Fibroblast of skin of right biceps (primary cell): ENCODE measurements around the gene TSPAN11.
"Not testable (repeated sequence)": the region's sequence is repeated elsewhere in the genome, so short reads cannot be mapped to it uniquely, and the experiment has no call there.

Source experiments
- DNase-seq: peaks from one replicate; pipeline ENCODE4 v3.0.0-alpha.2; 2013

The TSPAN11 gene

GRCh38 chr12:31005256-31005943 lies 78.9 kb downstream of the TSPAN11 start:
- no peak for DNase-seq

- peak; percentile 55 for DNase-seq
These were observed 79.4 kb downstream of the TSPAN11 start for GRCh38 chr12:31005944-31006361.

- DNase-seq = no peak
These were observed 80.0 kb downstream of the TSPAN11 start for GRCh38 chr12:31006416-31007152.

GRCh38 chr12:31007153-31007495 lies 80.6 kb downstream of the TSPAN11 start:
- no peak for DNase-seq

GRCh38 chr12:31007636-31008175 lies 81.2 kb downstream of the TSPAN11 start:
- no peak for DNase-seq

GRCh38 chr12:31008241-31008761 lies 81.8 kb downstream of the TSPAN11 start:
- DNase-seq = no peak

GRCh38 chr12:31008961-31009840 lies 82.7 kb downstream of the TSPAN11 start:
- no peak for DNase-seq

- DNase-seq = no peak
These were observed 83.4 kb downstream of the TSPAN11 start for GRCh38 chr12:31009976-31010375.

- DNase-seq = no peak
These were observed 84.8 kb downstream of the TSPAN11 start for GRCh38 chr12:31011336-31011735.

GRCh38 chr12:31011746-31012566 lies 85.4 kb downstream of the TSPAN11 start:
- DNase-seq = no peak

- not testable (repeated sequence) for DNase-seq
These were observed 86.0 kb downstream of the TSPAN11 start for GRCh38 chr12:31012567-31012891.

GRCh38 chr12:31015215-31015614 lies 88.7 kb downstream of the TSPAN11 start:
- no peak for DNase-seq

- DNase-seq = no peak
These were observed 89.5 kb downstream of the TSPAN11 start for GRCh38 chr12:31016057-31016456.

- DNase-seq = no peak
These were observed 91.0 kb downstream of the TSPAN11 start for GRCh38 chr12:31017535-31017934.

- no peak for DNase-seq
These were observed 91.7 kb downstream of the TSPAN11 start for GRCh38 chr12:31018106-31018789.

- DNase-seq = no peak
These were observed 92.4 kb downstream of the TSPAN11 start for GRCh38 chr12:31018790-31019505.

- no peak for DNase-seq
These were observed 93.0 kb downstream of the TSPAN11 start for GRCh38 chr12:31019561-31019960.

GRCh38 chr12:31019976-31020375 lies 93.4 kb downstream of the TSPAN11 start:
- no peak for DNase-seq

- DNase-seq = no peak
These were observed 94.0 kb downstream of the TSPAN11 start for GRCh38 chr12:31020385-31021166.

GRCh38 chr12:31021181-31021580 lies 94.6 kb downstream of the TSPAN11 start:
- no peak for DNase-seq
